ENCODE measurements around the gene CLCN6.

GRCh38 chr1:11759791-11760190 is 46.2 kb upstream of the CLCN6 start:
- TF ChIP-seq CTCF (IDR thresholded peaks at IDR 0.05) (no peak), POLR2A (IDR thresholded peaks at IDR 0.05; ENCODE audit: low read length) (no peak), FOXS1 (CRISPR knock-in tag; IDR thresholded peaks at IDR 0.05) (no peak), EP300 (IDR thresholded peaks at IDR 0.05) (no peak)

Measured in A549 (cell line).